GM18517 (cell line): ENCODE results near the gene FGD5.
"Not testable (repeated sequence)": the region's sequence is repeated elsewhere in the genome, so short reads cannot be mapped to it uniquely, and the experiment has no call there.

Experiments
- ATAC-seq: cut with Tn5 transposase; IDR thresholded peaks from one replicate; pipeline ENCODE4 v1.9.1; 2021; ENCODE audit warnings: mild to moderate bottlenecking, moderate library complexity; ENCODE audit not compliant: unreplicated experiment

Gene FGD5

GRCh38 chr3:14899993-14900618, 81.3 kb downstream of the FGD5 start:
- ATAC-seq = no peak

GRCh38 chr3:14900881-14901873, 82.4 kb downstream of the FGD5 start:
- ATAC-seq = no peak

GRCh38 chr3:14902719-14903118, 84.0 kb downstream of the FGD5 start:
- ATAC-seq = no peak

- not testable (repeated sequence) for ATAC-seq
Measured at GRCh38 chr3:14903501-14903900, 84.7 kb downstream of the FGD5 start.

GRCh38 chr3:14905055-14905657, 86.4 kb downstream of the FGD5 start:
- ATAC-seq = no peak

GRCh38 chr3:14906355-14906971, 87.7 kb downstream of the FGD5 start:
- no peak for ATAC-seq

- ATAC-seq = no peak
Measured at GRCh38 chr3:14907043-14907966, 88.5 kb downstream of the FGD5 start.

GRCh38 chr3:14909250-14909649, 90.5 kb downstream of the FGD5 start:
- no peak for ATAC-seq

GRCh38 chr3:14911651-14912050, 92.9 kb downstream of the FGD5 start:
- no peak for ATAC-seq

- no peak for ATAC-seq
Measured at GRCh38 chr3:14913071-14913925, 94.5 kb downstream of the FGD5 start.

- ATAC-seq = no peak
Measured at GRCh38 chr3:14913926-14914778, 95.4 kb downstream of the FGD5 start.

- no peak for ATAC-seq
Measured at GRCh38 chr3:14914779-14915117, 96.0 kb downstream of the FGD5 start.

GRCh38 chr3:14915636-14916222, 97.0 kb downstream of the FGD5 start:
- no peak for ATAC-seq

GRCh38 chr3:14918356-14918860, 99.6 kb downstream of the FGD5 start:
- ATAC-seq = no peak

GRCh38 chr3:14920536-14920935, 101.8 kb downstream of the FGD5 start:
- ATAC-seq = no peak

- no peak for ATAC-seq
Measured at GRCh38 chr3:14921034-14921616, 102.4 kb downstream of the FGD5 start.
